Tibial artery (tissue), 4 donors: Measurements from ENCODE around the gene PCDHGA2.

Experiments used
- DNase-seq, 2 donors: peaks; one replicate each; pipeline ENCODE4 v3.0.0-alpha.2; 2019
- H3K27ac ChIP-seq, 2 donors: fragments of 200-600 bp; sonication (generic) in 1 of 2; 1 replicate in 1 of 2; 2 replicates in 1 of 2; pipeline ENCODE4 v1.5.1; 2018 to 2019; ENCODE audit warnings: mild to moderate bottlenecking in 1 of 2
- H3K27me3 ChIP-seq, 2 donors: fragments of 200-600 bp; sonication (generic) in 1 of 2; one replicate each; pipeline versions ENCODE4 v1.5.1 to v1.6.0; 2016 to 2019
- H3K36me3 ChIP-seq, 3 donors: fragments of 200-600 bp; sonication (generic) in 2 of 3; one replicate each; pipeline ENCODE4 v1.5.1; 2016 to 2019; ENCODE audit warnings: mild to moderate bottlenecking in 2 of 3
- H3K4me1 ChIP-seq, 4 donors: fragments of 200-600 bp; sonication (generic) in 2 of 4; 1 replicate in 3 of 4; 2 replicates in 1 of 4; pipeline ENCODE4 v1.5.1; 2016 to 2019
- H3K4me3 ChIP-seq, 2 donors: fragments of 200-600 bp; sonication (generic) in 1 of 2; 1 replicate in 1 of 2; 2 replicates in 1 of 2; pipeline ENCODE4 v1.5.1; 2018 to 2019; ENCODE audit warnings: mild to moderate bottlenecking in 2 of 2
- H3K9me3 ChIP-seq, 3 donors: fragments of 200-600 bp; sonication (generic) in 1 of 3; one replicate each; pipeline ENCODE4 v1.5.1; 2016 to 2019
- CTCF ChIP-seq, 2 experiments: fragments of 200-600 bp in 1 of 2; fragments of 450-650 bp in 1 of 2; IDR thresholded peaks; one replicate each; pipeline ENCODE4 v1.5.1; 2017 to 2019; ENCODE audit warnings: antibody characterized with exemption in 2 of 2, mild to moderate bottlenecking in 1 of 2, moderate library complexity in 1 of 2
- intact Hi-C: fragments of 100-400 bp; cut with DNase I; formaldehyde crosslinking; loops from one replicate; pipeline ENCODE4 v1.15.0; 2023; ENCODE audit warnings: low total_unique reads

The PCDHGA2 gene

GRCh38 chr5:141392429-141393198 is 54.1 kb downstream of the PCDHGA2 start, which contains the start of gene PCDHGA8:
TSS of gene PCDHGA8 (plus strand) at chr5:141392633. CDS start at chr5:141392814, 181 bp downstream.
- Histone ChIP-seq H3K36me3 (peaks cover 4 to 63% (median 45%) of the 10 kb centered on the region in 3 donors), H3K4me3 (no peak within 1 kb of the TSS), H3K27ac (no peak within 1 kb of the TSS), H3K27me3 (no peaks in the 10 kb centered on the region), H3K4me1 (no peaks in the 10 kb centered on the region), H3K9me3 (peaks cover 35 to 98% (median 84%) of the 10 kb centered on the region in 3 donors)
- DNase-seq, result no peak
- intact Hi-C loops, result no loop called here
- TF ChIP-seq CTCF (IDR thresholded peaks at IDR 0.05), result no peak
